Type B pancreatic cell (in vitro differentiated cells): Measurements from ENCODE around the gene KCTD11. TPM values are rescaled to one million over a fixed set of nuclear protein-coding genes. Genes with fewer than 3 reads are reported as not detected.

Source experiments
- DNase-seq: peaks from one replicate; pipeline ENCODE4 v3.0.0; 2021; ENCODE audit warnings: mixed read lengths; ENCODE audit not compliant: unreplicated experiment; ENCODE audit errors: extremely low spot score
- H3K27ac Mint-ChIP-seq: 2 replicates; pipeline ENCODE4 v1.8.0; 2021; ENCODE audit warnings: mild to moderate bottlenecking, mixed read lengths
- H3K27me3 Mint-ChIP-seq: 2 replicates; pipeline ENCODE4 v1.8.0; 2021; ENCODE audit warnings: mixed read lengths
- H3K36me3 Mint-ChIP-seq: 2 replicates; pipeline ENCODE4 v1.8.0; 2021; ENCODE audit warnings: mixed read lengths
- H3K4me1 Mint-ChIP-seq: one replicate; pipeline ENCODE4 v1.8.0; 2021; ENCODE audit warnings: mixed read lengths; ENCODE audit not compliant: unreplicated experiment
- H3K4me3 Mint-ChIP-seq: 2 replicates; pipeline ENCODE4 v1.8.0; 2021; ENCODE audit warnings: mild to moderate bottlenecking, mixed read lengths
- H3K9me3 Mint-ChIP-seq: 2 replicates; pipeline ENCODE4 v1.8.0; 2021; ENCODE audit warnings: mixed read lengths
- total RNA-seq: library from RNA; stranded (reverse); gene quantifications from 2 replicates; pipeline ENCODE4 v1.2.1, GENCODE V29; 2021; ENCODE audit warnings: low replicate concordance
- TF ChIP-seq, protein P1 (sequence below): fragments of 200-600 bp; sonication (generic); conservative IDR thresholded peaks from 2 replicates; pipeline ENCODE4 v1.5.0; 2021; ENCODE audit warnings: antibody characterized with exemption, mild to moderate bottlenecking

Gene KCTD11
- total RNA-seq, 1 donor from 2014 or later: 9.5 TPM

DNA sequence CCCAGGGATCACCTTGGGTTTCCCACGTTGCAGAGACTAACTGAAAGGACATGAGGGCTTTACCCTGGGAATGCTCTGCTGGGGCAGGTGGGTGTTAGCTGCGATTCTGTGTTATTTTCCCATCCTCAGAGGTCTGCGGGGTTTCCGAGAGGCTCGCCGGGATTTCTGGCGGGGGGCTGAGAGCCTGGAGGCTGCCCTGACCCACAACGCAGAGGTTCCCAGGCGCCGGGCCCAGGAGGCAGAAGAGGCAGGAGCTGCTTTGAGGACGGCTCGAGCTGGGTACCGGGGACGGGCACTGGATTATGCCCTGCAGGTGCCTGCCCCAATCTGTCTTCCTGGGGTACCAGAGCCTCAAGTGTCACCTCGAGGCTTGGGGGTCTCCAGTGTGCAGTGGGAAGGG, 8.7 kb upstream of the KCTD11 start:
- DNase-seq: no peak
- H3K27ac Mint-ChIP-seq: no peak overlapping the region
- H3K4me3 Mint-ChIP-seq: no peak overlapping the region
- TF ChIP-seq, protein P1, sequence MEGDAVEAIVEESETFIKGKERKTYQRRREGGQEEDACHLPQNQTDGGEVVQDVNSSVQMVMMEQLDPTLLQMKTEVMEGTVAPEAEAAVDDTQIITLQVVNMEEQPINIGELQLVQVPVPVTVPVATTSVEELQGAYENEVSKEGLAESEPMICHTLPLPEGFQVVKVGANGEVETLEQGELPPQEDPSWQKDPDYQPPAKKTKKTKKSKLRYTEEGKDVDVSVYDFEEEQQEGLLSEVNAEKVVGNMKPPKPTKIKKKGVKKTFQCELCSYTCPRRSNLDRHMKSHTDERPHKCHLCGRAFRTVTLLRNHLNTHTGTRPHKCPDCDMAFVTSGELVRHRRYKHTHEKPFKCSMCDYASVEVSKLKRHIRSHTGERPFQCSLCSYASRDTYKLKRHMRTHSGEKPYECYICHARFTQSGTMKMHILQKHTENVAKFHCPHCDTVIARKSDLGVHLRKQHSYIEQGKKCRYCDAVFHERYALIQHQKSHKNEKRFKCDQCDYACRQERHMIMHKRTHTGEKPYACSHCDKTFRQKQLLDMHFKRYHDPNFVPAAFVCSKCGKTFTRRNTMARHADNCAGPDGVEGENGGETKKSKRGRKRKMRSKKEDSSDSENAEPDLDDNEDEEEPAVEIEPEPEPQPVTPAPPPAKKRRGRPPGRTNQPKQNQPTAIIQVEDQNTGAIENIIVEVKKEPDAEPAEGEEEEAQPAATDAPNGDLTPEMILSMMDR: no peak
- peaks cover 22% of the 10 kb centered on the region for H3K27me3 Mint-ChIP-seq
- no peaks in the 10 kb centered on the region for H3K9me3 Mint-ChIP-seq
- no peaks in the 10 kb centered on the region for H3K4me1 Mint-ChIP-seq
- no peaks in the 10 kb centered on the region for H3K36me3 Mint-ChIP-seq

DNA sequence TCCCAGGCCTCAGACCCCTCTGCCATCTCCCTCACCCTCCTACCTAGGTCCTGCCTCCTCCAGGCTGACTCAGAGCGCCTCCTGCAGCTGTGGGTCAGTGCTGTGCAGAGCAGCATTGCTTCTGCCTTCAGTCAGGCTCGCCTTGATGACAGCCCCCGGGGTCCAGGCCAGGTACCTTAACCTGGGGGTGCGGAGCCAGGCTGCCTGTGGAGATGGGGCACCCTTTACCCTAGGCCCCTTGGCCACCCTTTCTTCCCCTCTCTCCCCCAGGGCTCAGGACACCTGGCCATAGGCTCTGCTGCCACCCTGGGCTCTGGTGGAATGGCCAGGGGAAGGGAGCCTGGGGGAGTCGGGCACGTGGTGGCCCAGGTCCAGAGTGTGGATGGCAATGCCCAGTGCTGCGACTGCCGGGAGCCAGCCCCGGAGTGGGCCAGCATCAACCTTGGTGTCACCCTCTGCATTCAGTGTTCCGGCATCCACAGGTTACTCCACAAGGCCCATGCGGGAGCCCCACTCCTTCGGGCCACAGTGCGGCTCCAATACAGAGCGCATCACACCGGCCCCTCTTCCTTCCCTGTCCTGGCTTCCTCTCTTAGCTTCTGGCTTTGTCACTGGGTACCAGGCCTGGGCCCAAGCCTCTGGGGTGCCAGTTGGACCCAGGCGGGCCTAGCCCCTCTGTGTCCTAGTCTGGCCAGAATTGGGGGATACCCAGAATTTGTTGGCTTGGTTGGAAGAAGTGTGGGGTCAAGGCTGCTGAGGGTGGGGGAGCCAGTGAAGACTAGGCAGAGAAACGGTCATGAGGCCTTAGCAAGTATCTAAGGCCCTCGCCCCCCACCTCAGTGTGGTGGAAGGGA, 5.0 kb upstream of the KCTD11 start:
- Mint-ChIP-seq H3K27me3 (peaks cover 16% of the 10 kb centered on the region), H3K36me3 (no peaks in the 10 kb centered on the region), H3K27ac (peak overlapping the region; percentile 78), H3K9me3 (no peaks in the 10 kb centered on the region), H3K4me3 (no peak overlapping the region), H3K4me1 (peaks cover 13% of the 10 kb centered on the region)
- TF ChIP-seq, protein P1: no peak
- DNase-seq: no peak

DNA sequence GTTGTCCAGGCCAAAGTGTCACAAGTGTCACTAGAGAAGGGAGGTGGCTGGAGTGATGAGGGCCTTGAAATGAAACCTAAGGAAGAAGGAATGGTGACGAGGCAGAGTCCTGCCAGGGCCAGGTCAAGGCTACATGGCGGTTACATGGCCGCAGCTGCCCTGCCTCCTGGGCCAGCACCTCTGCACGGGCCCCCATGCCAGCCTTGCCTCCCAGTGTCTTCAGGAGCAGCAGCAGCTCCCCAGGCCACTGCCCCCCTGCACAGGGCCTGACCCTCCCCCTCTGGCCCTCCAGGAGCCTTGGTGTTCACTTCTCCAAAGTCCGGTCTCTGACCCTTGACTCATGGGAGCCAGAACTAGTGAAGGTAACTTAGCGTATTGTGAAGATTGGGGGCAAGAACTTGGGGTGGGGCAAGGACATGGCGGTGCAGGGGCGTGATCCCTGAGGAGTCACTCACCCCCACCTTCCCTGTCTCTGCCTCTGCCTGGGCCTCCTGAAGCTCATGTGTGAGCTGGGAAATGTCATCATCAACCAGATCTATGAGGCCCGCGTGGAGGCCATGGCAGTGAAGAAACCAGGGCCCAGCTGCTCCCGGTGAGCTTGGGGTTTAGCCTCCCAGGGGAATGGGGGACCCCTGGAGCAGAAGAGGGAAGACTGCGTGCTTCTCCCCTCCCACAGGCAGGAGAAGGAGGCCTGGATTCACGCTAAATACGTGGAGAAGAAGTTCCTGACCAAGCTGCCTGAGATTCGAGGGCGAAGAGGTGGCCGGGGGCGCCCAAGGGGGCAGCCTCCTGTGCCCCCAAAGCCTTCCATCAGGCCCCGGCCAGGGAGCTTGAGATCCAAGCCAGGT, 4.1 kb upstream of the KCTD11 start:
- H3K4me1 Mint-ChIP-seq: peaks cover 19% of the 10 kb centered on the region
- no peaks in the 10 kb centered on the region for H3K9me3 Mint-ChIP-seq
- no peak overlapping the region for H3K4me3 Mint-ChIP-seq
- TF ChIP-seq, protein P1: no peak
- DNase-seq: no peak
- H3K27me3 Mint-ChIP-seq: peaks cover 14% of the 10 kb centered on the region
- H3K36me3 Mint-ChIP-seq: no peaks in the 10 kb centered on the region
- peak overlapping the region; percentile 78 for H3K27ac Mint-ChIP-seq

DNA sequence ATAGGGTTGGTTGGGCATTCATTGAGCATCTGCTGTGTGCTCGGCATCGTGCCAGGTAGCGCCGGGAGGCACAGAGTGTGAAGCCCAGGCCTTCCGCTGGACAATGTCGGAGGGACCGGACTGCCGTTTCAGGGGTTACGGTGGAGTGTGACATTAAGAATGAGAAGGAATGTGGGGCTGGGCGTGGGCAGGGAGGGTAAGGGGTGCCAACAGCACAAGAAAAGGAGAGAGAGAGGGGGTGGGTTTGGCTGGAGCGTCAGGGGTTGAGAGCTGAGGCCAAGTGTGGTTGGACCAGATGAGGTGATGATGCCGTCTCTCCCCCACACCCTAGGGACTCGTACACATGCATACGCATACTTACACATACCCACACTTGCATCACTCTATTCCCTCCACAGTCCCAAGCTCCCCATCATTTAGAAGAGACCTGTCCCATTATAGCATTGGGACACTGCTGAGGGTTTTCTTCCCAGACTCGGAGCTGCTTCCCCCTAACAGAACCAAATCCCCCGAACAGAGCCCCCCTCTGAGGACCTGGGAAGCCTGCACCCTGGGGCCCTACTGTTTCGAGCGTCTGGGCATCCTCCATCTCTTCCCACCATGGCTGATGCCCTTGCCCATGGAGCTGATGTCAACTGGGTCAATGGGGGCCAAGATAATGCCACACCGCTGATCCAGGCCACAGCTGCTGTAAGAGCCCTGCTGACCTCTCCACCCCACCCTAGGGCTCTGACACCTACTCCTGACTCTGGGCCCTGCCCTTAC, 3.3 kb upstream of the KCTD11 start:
- peak overlapping the region; percentile 97 for H3K27ac Mint-ChIP-seq
- TF ChIP-seq, protein P1: no peak
- peak overlapping the region; percentile 90 for H3K4me3 Mint-ChIP-seq
- H3K4me1 Mint-ChIP-seq: peaks cover 19% of the 10 kb centered on the region
- no peak for DNase-seq
- H3K27me3 Mint-ChIP-seq: peaks cover 11% of the 10 kb centered on the region
- H3K9me3 Mint-ChIP-seq: no peaks in the 10 kb centered on the region
- no peaks in the 10 kb centered on the region for H3K36me3 Mint-ChIP-seq

DNA sequence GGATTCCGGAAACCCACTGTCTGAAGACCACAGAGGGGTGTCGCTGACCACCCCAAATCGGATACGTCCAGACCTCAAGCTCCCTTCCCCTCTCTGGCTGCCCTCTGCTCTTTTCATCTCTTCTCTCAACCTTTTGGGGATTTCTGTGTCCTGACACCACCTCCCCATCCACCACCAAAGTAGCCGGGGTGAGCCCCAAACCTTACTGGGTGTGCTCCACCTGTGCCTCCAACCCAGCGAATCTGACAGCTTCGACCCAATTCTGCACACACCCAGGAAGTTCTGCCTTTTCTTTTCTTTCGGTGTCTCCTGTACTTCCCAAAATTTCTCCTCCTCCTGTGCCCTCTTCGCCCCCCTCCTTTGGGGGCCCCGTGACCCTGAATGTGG, 534 bp downstream of the KCTD11 start:
- TF ChIP-seq, protein P1: peak; percentile 3
- Mint-ChIP-seq H3K4me1 (peaks cover 29% of the 10 kb centered on the region), H3K27ac (peak overlapping the region; percentile 91), H3K36me3 (no peaks in the 10 kb centered on the region), H3K4me3 (peak overlapping the region; percentile 89), H3K9me3 (no peaks in the 10 kb centered on the region), H3K27me3 (no peaks in the 10 kb centered on the region)
- DNase-seq: no peak
